Trophoblast cell (in vitro differentiated cells and primary cell): ENCODE results near the gene C10orf90. TPM values are rescaled to one million over a fixed set of nuclear protein-coding genes. Genes with fewer than 3 reads are reported as not detected.

ENCODE experiments used
- DNase-seq, 2 donors: peaks; one replicate each; pipeline ENCODE4 v3.0.0-alpha.2; 2016
- H2AFZ ChIP-seq: 2 replicates; pipeline ENCODE4 v1.6.1; 2013; ENCODE audit warnings: low read length, moderate library complexity, mild to moderate bottlenecking; ENCODE audit not compliant: insufficient read depth, poor library complexity
- H2AK5ac ChIP-seq: 2 replicates; pipeline ENCODE4 v1.6.1; 2013; ENCODE audit warnings: mild to moderate bottlenecking, low read length
- H2BK120ac ChIP-seq: 2 replicates; pipeline ENCODE4 v1.6.1; 2013; ENCODE audit warnings: low read length, mild to moderate bottlenecking, moderate library complexity; ENCODE audit not compliant: insufficient read depth, poor library complexity
- H2BK12ac ChIP-seq: 2 replicates; pipeline ENCODE4 v1.6.1; 2013; ENCODE audit warnings: mild to moderate bottlenecking, low read length, moderate library complexity
- H2BK5ac ChIP-seq: 2 replicates; pipeline ENCODE4 v1.6.1; 2013; ENCODE audit warnings: low read length, low read depth, moderate library complexity, mild to moderate bottlenecking; ENCODE audit not compliant: poor library complexity
- H3K14ac ChIP-seq: 2 replicates; pipeline ENCODE4 v1.6.1; 2013; ENCODE audit warnings: mild to moderate bottlenecking, low read length
- H3K18ac ChIP-seq: 2 replicates; pipeline ENCODE4 v1.6.1; 2013; ENCODE audit warnings: mild to moderate bottlenecking, low read length
- H3K23ac ChIP-seq: 2 replicates; pipeline ENCODE4 v1.6.1; 2013; ENCODE audit warnings: low read length
- H3K27ac ChIP-seq: 2 replicates; pipeline ENCODE4 v1.5.1; 2013; ENCODE audit warnings: low read depth, mild to moderate bottlenecking, inconsistent platforms, low read length, moderate library complexity
- H3K27me3 ChIP-seq: 2 replicates; pipeline ENCODE4 v1.6.1; 2013; ENCODE audit warnings: inconsistent platforms, mild to moderate bottlenecking, low read length, moderate library complexity; ENCODE audit not compliant: insufficient read depth
- H3K36me3 ChIP-seq, 2 experiments: 1 replicate in 1 of 2; 2 replicates in 1 of 2; pipeline ENCODE4 v1.6.1; 2013; ENCODE audit warnings: low read length in 2 of 2, mild to moderate bottlenecking in 2 of 2, moderate library complexity in 1 of 2; ENCODE audit not compliant: insufficient read depth in 2 of 2, control insufficient read depth in 1 of 2
- H3K4ac ChIP-seq: 2 replicates; pipeline ENCODE4 v1.6.1; 2013; ENCODE audit warnings: low read depth, mild to moderate bottlenecking, low read length, moderate library complexity
- H3K4me1 ChIP-seq, 2 experiments: 1 replicate in 1 of 2; 2 replicates in 1 of 2; pipeline ENCODE4 v1.6.1; 2013; ENCODE audit warnings: low read length in 2 of 2, mild to moderate bottlenecking in 2 of 2, moderate library complexity in 1 of 2; ENCODE audit not compliant: insufficient read depth in 2 of 2, control insufficient read depth in 1 of 2
- H3K4me2 ChIP-seq: 2 replicates; pipeline ENCODE4 v1.6.1; 2013; ENCODE audit warnings: inconsistent platforms, mild to moderate bottlenecking, low read length, moderate library complexity
- H3K4me3 ChIP-seq: 2 replicates; pipeline ENCODE4 v1.5.1; 2013; ENCODE audit warnings: mild to moderate bottlenecking, low read depth, low read length, inconsistent platforms
- H3K79me1 ChIP-seq: one replicate; pipeline ENCODE4 v1.6.1; 2013; ENCODE audit warnings: low read length
- H3K79me2 ChIP-seq: 2 replicates; pipeline ENCODE4 v1.6.1; 2013; ENCODE audit warnings: low read length, mild to moderate bottlenecking; ENCODE audit not compliant: control insufficient read depth, insufficient read depth, poor library complexity
- H3K9ac ChIP-seq: 2 replicates; pipeline ENCODE4 v1.6.1; 2013; ENCODE audit warnings: mild to moderate bottlenecking, low read length
- H3K9me3 ChIP-seq: 2 replicates; pipeline ENCODE4 v1.6.1; 2013; ENCODE audit warnings: low read depth, mild to moderate bottlenecking, control low read depth, inconsistent platforms, low read length; ENCODE audit not compliant: insufficient read depth
- H4K12ac ChIP-seq: 2 replicates; pipeline ENCODE4 v1.6.1; 2013; ENCODE audit warnings: low read depth, mild to moderate bottlenecking, low read length, moderate library complexity
- H4K8ac ChIP-seq: 2 replicates; pipeline ENCODE4 v1.6.1; 2013; ENCODE audit warnings: low read depth, mild to moderate bottlenecking, low read length, moderate library complexity
- H4K91ac ChIP-seq: one replicate; pipeline ENCODE4 v1.6.1; 2013; ENCODE audit warnings: low read depth, mild to moderate bottlenecking, low read length, moderate library complexity
- WGBS: extraction: QIAGEN DNeasy Blood & Tissue Kit; methylation state at CpG from one replicate; pipeline ENCODE4 v1.1.7; 2013; ENCODE audit warnings: missing lambda C conversion rate; ENCODE audit not compliant: insufficient read length, insufficient coverage; ENCODE audit errors: extremely low coverage; 5-methylcytosine and 5-hydroxymethylcytosine counted together
- polyA plus RNA-seq: library from polyadenylated mRNA; stranded (reverse); fragments of 200-250 nt; gene quantifications from 2 replicates; pipeline ENCODE4 v1.2.3, GENCODE V29; 2013

Gene C10orf90
- 0.04 TPM in 1 of 2 replicates, not detected in the other for polyA plus RNA-seq

GRCh38 chr10:126670056-126670894 lies at the start of gene C10orf90:
TSS of gene C10orf90 (minus strand) at chr10:126670693. CDS start at chr10:126670480, 213 bp downstream.
- DNase-seq: no peak
- Histone ChIP-seq H3K18ac (no peak within 1 kb of the TSS), H2AK5ac (no peak within 1 kb of the TSS), H2BK5ac (no peak within 1 kb of the TSS), H3K4me3 (no peak within 1 kb of the TSS), H3K4me2 (no peak within 1 kb of the TSS), H3K27me3 (no peaks in the 10 kb centered on the region), H3K27ac (no peak within 1 kb of the TSS), H4K8ac (no peak within 1 kb of the TSS), H3K9ac (no peak within 1 kb of the TSS), H2BK12ac (no peak within 1 kb of the TSS), H2BK120ac (no peak within 1 kb of the TSS), H3K4ac (no peak within 1 kb of the TSS), H2AFZ (no peak within 1 kb of the TSS), H3K79me1 (no peaks in the 10 kb centered on the region), H3K4me1 (no peaks in the 10 kb centered on the region), H4K12ac (no peak within 1 kb of the TSS), H3K36me3 (no peaks in the 10 kb centered on the region), H3K79me2 (no peaks in the 10 kb centered on the region), H3K14ac (no peak within 1 kb of the TSS), H3K9me3 (peaks cover 3% of the 10 kb centered on the region), H3K23ac (no peak within 1 kb of the TSS), H4K91ac (no peak within 1 kb of the TSS)
- WGBS: no CpG with 5 or more reads among the region's 12 CpGs

- no peak for DNase-seq
- H2BK120ac ChIP-seq: no peak overlapping the region
- H3K79me1 ChIP-seq: no peaks in the 10 kb centered on the region
- H3K4me1 ChIP-seq: no peaks in the 10 kb centered on the region
- no peak overlapping the region for H3K14ac ChIP-seq
- no peak overlapping the region for H3K27ac ChIP-seq
- H4K91ac ChIP-seq: no peak overlapping the region
- no peaks in the 10 kb centered on the region for H3K79me2 ChIP-seq
- no peak overlapping the region for H3K4ac ChIP-seq
- no peak overlapping the region for H2AFZ ChIP-seq
- WGBS: no CpG with 5 or more reads among the region's 1 CpG
- H3K23ac ChIP-seq: no peak overlapping the region
- no peak overlapping the region for H3K9ac ChIP-seq
- no peak overlapping the region for H4K12ac ChIP-seq
- H3K27me3 ChIP-seq: no peaks in the 10 kb centered on the region
- no peak overlapping the region for H3K4me2 ChIP-seq
- H2BK12ac ChIP-seq: no peak overlapping the region
- H3K4me3 ChIP-seq: no peak overlapping the region
- H2AK5ac ChIP-seq: no peak overlapping the region
- no peak overlapping the region for H4K8ac ChIP-seq
- no peaks in the 10 kb centered on the region for H3K36me3 ChIP-seq
- no peak overlapping the region for H2BK5ac ChIP-seq
- H3K18ac ChIP-seq: no peak overlapping the region
- peaks cover 5% of the 10 kb centered on the region for H3K9me3 ChIP-seq
Measured at GRCh38 chr10:126716366-126716765, 45.9 kb upstream of the C10orf90 start.

GRCh38 chr10:126713594-126713993 lies 43.1 kb upstream of the C10orf90 start:
- WGBS: no CpG with 5 or more reads among the region's 7 CpGs
- H2BK120ac ChIP-seq: no peak overlapping the region
- no peaks in the 10 kb centered on the region for H3K27me3 ChIP-seq
- H3K14ac ChIP-seq: no peak overlapping the region
- H2AK5ac ChIP-seq: no peak overlapping the region
- no peak overlapping the region for H4K12ac ChIP-seq
- no peaks in the 10 kb centered on the region for H3K36me3 ChIP-seq
- H4K91ac ChIP-seq: no peak overlapping the region
- no peak overlapping the region for H2BK12ac ChIP-seq
- H3K27ac ChIP-seq: no peak overlapping the region
- H3K79me2 ChIP-seq: no peaks in the 10 kb centered on the region
- peaks cover 1% of the 10 kb centered on the region for H3K9me3 ChIP-seq
- H3K4me1 ChIP-seq: no peaks in the 10 kb centered on the region
- H3K4ac ChIP-seq: no peak overlapping the region
- no peak overlapping the region for H3K18ac ChIP-seq
- no peak overlapping the region for H3K4me3 ChIP-seq
- no peak overlapping the region for H3K4me2 ChIP-seq
- H2BK5ac ChIP-seq: no peak overlapping the region
- no peak overlapping the region for H3K23ac ChIP-seq
- no peak for DNase-seq
- no peak overlapping the region for H3K9ac ChIP-seq
- H3K79me1 ChIP-seq: no peaks in the 10 kb centered on the region
- H2AFZ ChIP-seq: no peak overlapping the region
- no peak overlapping the region for H4K8ac ChIP-seq

- no peak for DNase-seq
- H3K4me3 ChIP-seq: no peak overlapping the region
- no peak overlapping the region for H2BK12ac ChIP-seq
Measured at GRCh38 chr10:126712681-126713080, 42.2 kb upstream of the C10orf90 start.

More at GRCh38 chr10:126712681-126713080, 42.2 kb upstream of the C10orf90 start:
- H3K4me1 ChIP-seq: no peaks in the 10 kb centered on the region
- H4K91ac ChIP-seq: no peak overlapping the region
- H3K18ac ChIP-seq: no peak overlapping the region
- H4K12ac ChIP-seq: no peak overlapping the region
- peak overlapping the region; percentile 12 for H3K9ac ChIP-seq
- WGBS: no CpG with 5 or more reads among the region's 6 CpGs
- no peak overlapping the region for H3K23ac ChIP-seq
- H3K4ac ChIP-seq: no peak overlapping the region
- H3K14ac ChIP-seq: no peak overlapping the region
- H3K36me3 ChIP-seq: no peaks in the 10 kb centered on the region
- H3K79me1 ChIP-seq: no peaks in the 10 kb centered on the region
- no peak overlapping the region for H3K27ac ChIP-seq
- no peak overlapping the region for H4K8ac ChIP-seq
- H2AK5ac ChIP-seq: no peak overlapping the region
- H3K9me3 ChIP-seq: peaks cover 1% of the 10 kb centered on the region
- no peaks in the 10 kb centered on the region for H3K27me3 ChIP-seq
- H2AFZ ChIP-seq: no peak overlapping the region
- H3K79me2 ChIP-seq: no peaks in the 10 kb centered on the region
- no peak overlapping the region for H3K4me2 ChIP-seq
- H2BK120ac ChIP-seq: no peak overlapping the region
- no peak overlapping the region for H2BK5ac ChIP-seq
